ENCODE results near the gene LIN37.

DNA sequence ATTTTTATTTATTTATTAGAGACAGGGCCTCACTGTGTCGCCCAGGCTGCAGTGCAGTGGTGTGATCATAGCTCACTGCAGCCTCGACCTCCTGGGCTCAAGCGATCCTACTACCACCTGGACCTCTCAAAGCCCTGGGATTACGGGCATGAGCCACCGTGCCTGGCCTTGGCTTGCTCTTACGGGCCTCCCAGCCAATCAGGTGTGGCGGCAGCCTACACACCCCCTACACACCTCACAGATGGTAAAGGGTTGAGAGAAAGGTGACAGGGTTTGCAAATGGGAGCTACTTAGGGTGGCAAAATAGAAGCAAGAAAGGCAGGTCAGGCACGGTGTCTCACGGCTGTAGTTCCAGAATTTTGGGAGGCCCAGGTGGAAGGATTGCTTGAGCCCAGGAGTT, 45.0 kb upstream of the LIN37 start:
- TF ChIP-seq, protein P1, sequence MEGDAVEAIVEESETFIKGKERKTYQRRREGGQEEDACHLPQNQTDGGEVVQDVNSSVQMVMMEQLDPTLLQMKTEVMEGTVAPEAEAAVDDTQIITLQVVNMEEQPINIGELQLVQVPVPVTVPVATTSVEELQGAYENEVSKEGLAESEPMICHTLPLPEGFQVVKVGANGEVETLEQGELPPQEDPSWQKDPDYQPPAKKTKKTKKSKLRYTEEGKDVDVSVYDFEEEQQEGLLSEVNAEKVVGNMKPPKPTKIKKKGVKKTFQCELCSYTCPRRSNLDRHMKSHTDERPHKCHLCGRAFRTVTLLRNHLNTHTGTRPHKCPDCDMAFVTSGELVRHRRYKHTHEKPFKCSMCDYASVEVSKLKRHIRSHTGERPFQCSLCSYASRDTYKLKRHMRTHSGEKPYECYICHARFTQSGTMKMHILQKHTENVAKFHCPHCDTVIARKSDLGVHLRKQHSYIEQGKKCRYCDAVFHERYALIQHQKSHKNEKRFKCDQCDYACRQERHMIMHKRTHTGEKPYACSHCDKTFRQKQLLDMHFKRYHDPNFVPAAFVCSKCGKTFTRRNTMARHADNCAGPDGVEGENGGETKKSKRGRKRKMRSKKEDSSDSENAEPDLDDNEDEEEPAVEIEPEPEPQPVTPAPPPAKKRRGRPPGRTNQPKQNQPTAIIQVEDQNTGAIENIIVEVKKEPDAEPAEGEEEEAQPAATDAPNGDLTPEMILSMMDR (conservative IDR thresholded peaks at IDR 0.05), result no peak
- no peak for TF ChIP-seq ZFX (IDR thresholded peaks at IDR 0.05)
